ENCODE data around the gene A2M. TPM values are rescaled to one million over a fixed set of nuclear protein-coding genes. Genes with fewer than 3 reads are reported as not detected.

The A2M gene
- total RNA-seq, 1 experiment from 2014 or later, result 1.2 TPM

GRCh38 chr12:9106610-9107541, 8.8 kb downstream of the A2M start:
- Histone ChIP-seq H2AK5ac (ENCODE audit: insufficient read length, low read length) (no peak overlapping the region), H3K79me2 (ENCODE audit: insufficient read depth, low read length) (no peaks in the 10 kb centered on the region), H2BK120ac (ENCODE audit: low read depth, low read length, poor library complexity, severe bottlenecking) (no peak overlapping the region), H3K27me3 (ENCODE audit: insufficient read depth, low read length) (no peaks in the 10 kb centered on the region; the same call in 1 of the 2 replicates), H3K4me1 (ENCODE audit: insufficient read depth, low read length) (no peaks in the 10 kb centered on the region), H3K18ac (ENCODE audit: insufficient read length, low read depth, low read length) (no peak overlapping the region), H2BK20ac (ENCODE audit: low read depth, low read length, poor library complexity, severe bottlenecking) (no peak overlapping the region), H4K8ac (replicated peaks; ENCODE audit: insufficient read length, low read depth, low read length) (no peak overlapping the region), H2BK15ac (ENCODE audit: low read depth, low read length) (no peak overlapping the region), H3K79me1 (ENCODE audit: insufficient read depth, low read depth, low read length, poor library complexity, severe bottlenecking) (no peaks in the 10 kb centered on the region), H3K23ac (ENCODE audit: insufficient read length, low read depth, low read length) (no peak overlapping the region), H2AFZ (ENCODE audit: low read length) (no peak overlapping the region), H3K27ac (ENCODE audit: insufficient read length, low read depth, low read length) (no peak overlapping the region), H3K56ac (ENCODE audit: insufficient read length, low read depth, low read length) (no peak overlapping the region), H3K9me3 (ENCODE audit: control insufficient read depth, low read depth, low read length) (no peaks in the 10 kb centered on the region), H3K4me2 (ENCODE audit: insufficient read depth, insufficient read length, low read length) (no peak overlapping the region), H2BK5ac (ENCODE audit: insufficient read length, low read length) (no peak overlapping the region), H4K91ac (ENCODE audit: insufficient read length, low read depth, low read length) (no peak overlapping the region), H3T11ph (ENCODE audit: low read length) (no peak overlapping the region), H4K5ac (ENCODE audit: insufficient read length, low read depth, low read length) (no peak overlapping the region), H3K4ac (ENCODE audit: low read depth, low read length) (no peak overlapping the region), H4K20me1 (ENCODE audit: control insufficient read depth, insufficient read depth, insufficient read length) (no peaks in the 10 kb centered on the region), H3K14ac (ENCODE audit: insufficient read depth, low read length) (no peak overlapping the region), H3K9ac (ENCODE audit: extremely low read depth, insufficient read length, low read length) (no peak overlapping the region), H3K23me2 (ENCODE audit: insufficient read length, low read depth, low read length, poor library complexity, severe bottlenecking) (no peaks in the 10 kb centered on the region), H2BK12ac (ENCODE audit: insufficient read length, low read depth, low read length) (no peak overlapping the region)
- DNase-seq, result no peak
- Mint-ChIP-seq H3K4me3 (no peak overlapping the region), H3K27ac (no peak overlapping the region), H3K4me1 (no peaks in the 10 kb centered on the region), H3K27me3 (ENCODE audit: low read depth) (no peaks in the 10 kb centered on the region), H3K36me3 (ENCODE audit: insufficient read depth in 1 of 3, low read depth in 3 of 3) (no peaks in the 10 kb centered on the region), H3K9me3 (no peaks in the 10 kb centered on the region)
- no peak for TF ChIP-seq CTCF (conservative IDR thresholded peaks at IDR 0.05)
- no CpG with 5 or more reads among the region's 11 CpGs for WGBS (ENCODE audit: extremely low coverage, insufficient read length, low lambda C conversion rate)

Measured in H9 (cell line).